Prostate gland (tissue), 2 donors: Measurements from ENCODE around the gene SLC24A3. TPM values are rescaled to one million over a fixed set of nuclear protein-coding genes. Genes with fewer than 3 reads are reported as not detected.

Experiments
- DNase-seq: peaks from one replicate; pipeline ENCODE4 v3.0.0-alpha.2; 2019; ENCODE audit warnings: low spot score
- H3K27ac ChIP-seq, 2 donors: fragments of 200-600 bp; sonication (generic); 2 replicates each; pipeline ENCODE4 v1.5.1; 2017 to 2019
- H3K27me3 ChIP-seq: fragments of 200-600 bp; sonication (generic); replicated peaks from 2 replicates; pipeline ENCODE4 v1.5.1; 2019; ENCODE audit not compliant: insufficient read depth
- H3K36me3 ChIP-seq, 2 donors: fragments of 200-600 bp; sonication (generic); 1 replicate in 1 of 2; 2 replicates in 1 of 2; pipeline versions ENCODE4 v1.5.1 to v1.8.1; 2017 to 2019
- H3K4me1 ChIP-seq: fragments of 200-600 bp; sonication (generic); replicated peaks from 2 replicates; pipeline ENCODE4 v1.5.1; 2019
- H3K4me3 ChIP-seq, 2 donors: fragments of 200-600 bp; sonication (generic); 2 replicates each; pipeline ENCODE4 v1.5.1; 2017 to 2019
- H3K9me3 ChIP-seq: fragments of 200-600 bp; sonication (generic); 2 replicates; pipeline ENCODE4 v1.5.1; 2017
- POLR2A ChIP-seq: fragments of 450-650 bp; IDR thresholded peaks from one replicate; pipeline ENCODE4 v1.6.1; 2016; ENCODE audit warnings: antibody characterized with exemption, mild to moderate bottlenecking
- POLR2AphosphoS5 ChIP-seq: sonication (generic); formaldehyde crosslinking; IDR thresholded peaks from one replicate; pipeline ENCODE4 v1.6.1; 2017; ENCODE audit warnings: antibody characterized with exemption
- WGBS: methylation state at CpG from one replicate; pipeline ENCODE4 v1.1.5; 2018; 5-methylcytosine and 5-hydroxymethylcytosine counted together
- intact Hi-C: fragments of 100-400 bp; cut with DNase I; formaldehyde crosslinking; loops from one replicate; pipeline ENCODE4 v1.14.2; 2022
- total RNA-seq, 2 donors: library from RNA; depleted of rRNA; stranded (reverse); fragments of >200 nt; gene quantifications; one replicate each; pipeline ENCODE4 v1.1.0, GENCODE V29; 2016
- TF ChIP-seq, protein P1 (sequence below), 4 experiments: fragments of 200-600 bp in 2 of 4; fragments of 450-650 bp in 2 of 4; sonication (generic) in 2 of 4; IDR thresholded peaks; 1 replicate in 3 of 4; 2 replicates in 1 of 4; pipeline ENCODE4 v1.5.1; 2016 to 2019; ENCODE audit warnings: antibody characterized with exemption in 4 of 4, mild to moderate bottlenecking in 2 of 4, moderate library complexity in 2 of 4

The SLC24A3 gene
- total RNA-seq, 2 donors from 2014 or later = 4.6 to 8.0 TPM

DNA sequence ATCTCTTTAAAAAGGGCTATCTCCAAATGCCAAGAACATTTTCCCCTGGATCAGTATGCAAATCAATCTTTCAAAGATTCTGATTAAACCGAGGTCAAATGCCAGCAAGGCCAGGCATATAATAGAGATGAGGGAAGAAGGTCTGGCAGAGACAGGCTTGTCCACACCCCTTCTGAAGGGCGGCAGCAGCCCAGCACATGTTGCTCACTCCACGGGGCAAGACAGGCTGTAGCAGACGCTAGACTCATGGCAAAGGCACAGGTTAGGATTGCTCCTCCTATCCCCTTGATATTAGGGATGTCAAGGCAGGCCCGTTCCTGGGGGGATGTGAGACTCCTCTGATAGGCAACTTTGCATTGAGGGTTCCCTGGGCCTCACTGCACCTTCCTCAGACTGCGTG is 440.9 kb downstream of the SLC24A3 start:
- H3K9me3 ChIP-seq = no peaks in the 10 kb centered on the region
- WGBS = 81% methylated on average over 6 of the region's 6 CpGs

DNA sequence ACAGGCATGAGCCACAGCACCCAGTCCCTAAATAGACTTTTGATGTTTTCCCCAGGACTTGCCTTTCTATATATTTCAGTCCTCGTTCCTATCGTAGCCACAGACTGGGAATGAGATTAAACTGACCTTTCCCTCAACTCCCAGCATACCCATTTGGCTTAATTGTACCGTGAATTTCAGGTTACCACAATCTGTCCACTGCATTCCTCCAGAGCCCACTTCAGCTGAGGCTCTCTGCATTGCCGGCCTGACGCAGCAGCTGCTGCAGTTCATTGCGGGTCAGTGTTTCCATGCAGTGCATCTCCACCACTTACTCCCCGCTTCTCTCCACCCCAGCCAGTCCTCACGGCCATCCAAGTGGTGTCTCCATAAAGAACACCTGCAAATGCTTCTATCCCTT is 442.5 kb downstream of the SLC24A3 start:
- Histone ChIP-seq H3K4me3 (no peak overlapping the region), H3K36me3 (no peaks in the 10 kb centered on the region), H3K9me3 (no peaks in the 10 kb centered on the region), H3K4me1 (no peaks in the 10 kb centered on the region), H3K27me3 (no peaks in the 10 kb centered on the region), H3K27ac (no peak overlapping the region)
- TF ChIP-seq, protein P1, sequence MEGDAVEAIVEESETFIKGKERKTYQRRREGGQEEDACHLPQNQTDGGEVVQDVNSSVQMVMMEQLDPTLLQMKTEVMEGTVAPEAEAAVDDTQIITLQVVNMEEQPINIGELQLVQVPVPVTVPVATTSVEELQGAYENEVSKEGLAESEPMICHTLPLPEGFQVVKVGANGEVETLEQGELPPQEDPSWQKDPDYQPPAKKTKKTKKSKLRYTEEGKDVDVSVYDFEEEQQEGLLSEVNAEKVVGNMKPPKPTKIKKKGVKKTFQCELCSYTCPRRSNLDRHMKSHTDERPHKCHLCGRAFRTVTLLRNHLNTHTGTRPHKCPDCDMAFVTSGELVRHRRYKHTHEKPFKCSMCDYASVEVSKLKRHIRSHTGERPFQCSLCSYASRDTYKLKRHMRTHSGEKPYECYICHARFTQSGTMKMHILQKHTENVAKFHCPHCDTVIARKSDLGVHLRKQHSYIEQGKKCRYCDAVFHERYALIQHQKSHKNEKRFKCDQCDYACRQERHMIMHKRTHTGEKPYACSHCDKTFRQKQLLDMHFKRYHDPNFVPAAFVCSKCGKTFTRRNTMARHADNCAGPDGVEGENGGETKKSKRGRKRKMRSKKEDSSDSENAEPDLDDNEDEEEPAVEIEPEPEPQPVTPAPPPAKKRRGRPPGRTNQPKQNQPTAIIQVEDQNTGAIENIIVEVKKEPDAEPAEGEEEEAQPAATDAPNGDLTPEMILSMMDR (IDR thresholded peaks at IDR 0.05) = no peak
- DNase-seq = no peak
- WGBS = 94% methylated on average over 8 of the region's 8 CpGs
- intact Hi-C loops = no loop called here

More for the DNA sequence above, 440.9 kb downstream of the SLC24A3 start:
- intact Hi-C loops = no loop called here
- H3K4me1 ChIP-seq = no peaks in the 10 kb centered on the region
- H3K36me3 ChIP-seq = no peaks in the 10 kb centered on the region
- no peaks in the 10 kb centered on the region for H3K27me3 ChIP-seq
- no peak for TF ChIP-seq POLR2A
- no peak for TF ChIP-seq POLR2AphosphoS5
- TF ChIP-seq, protein P1 (IDR thresholded peaks at IDR 0.05) = no peak
- H3K27ac ChIP-seq = no peak overlapping the region
- no peak for DNase-seq
- H3K4me3 ChIP-seq = no peak overlapping the region

DNA sequence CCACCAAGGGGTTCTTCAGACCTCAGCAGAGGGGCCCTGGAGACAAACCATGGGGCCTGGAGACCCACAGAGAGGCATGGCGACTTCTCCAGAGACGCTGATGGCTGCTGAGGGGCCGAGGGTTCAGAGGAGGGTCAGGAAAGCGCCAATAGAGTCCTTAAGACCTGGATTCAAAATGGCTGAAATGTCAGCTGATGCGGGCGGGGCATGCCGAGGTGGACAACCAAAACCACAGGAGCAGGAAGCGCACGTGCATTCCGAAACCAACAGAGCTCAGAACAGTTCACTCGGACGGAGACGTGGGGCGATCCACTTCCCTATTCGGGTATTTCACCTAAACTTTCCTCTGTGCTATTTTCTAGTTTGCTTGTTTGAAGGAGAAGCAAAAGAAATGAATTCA is 445.7 kb downstream of the SLC24A3 start:
- intact Hi-C loops = no loop called here
- Histone ChIP-seq H3K9me3 (no peaks in the 10 kb centered on the region), H3K27ac (no peak overlapping the region), H3K27me3 (no peaks in the 10 kb centered on the region), H3K36me3 (no peaks in the 10 kb centered on the region), H3K4me3 (no peak overlapping the region), H3K4me1 (no peaks in the 10 kb centered on the region)
- no peak for DNase-seq
- 86% methylated on average over 15 of the region's 15 CpGs for WGBS
- TF ChIP-seq, protein P1 (IDR thresholded peaks at IDR 0.05) = no peak
- TF ChIP-seq POLR2AphosphoS5 (no peak), POLR2A (no peak)

DNA sequence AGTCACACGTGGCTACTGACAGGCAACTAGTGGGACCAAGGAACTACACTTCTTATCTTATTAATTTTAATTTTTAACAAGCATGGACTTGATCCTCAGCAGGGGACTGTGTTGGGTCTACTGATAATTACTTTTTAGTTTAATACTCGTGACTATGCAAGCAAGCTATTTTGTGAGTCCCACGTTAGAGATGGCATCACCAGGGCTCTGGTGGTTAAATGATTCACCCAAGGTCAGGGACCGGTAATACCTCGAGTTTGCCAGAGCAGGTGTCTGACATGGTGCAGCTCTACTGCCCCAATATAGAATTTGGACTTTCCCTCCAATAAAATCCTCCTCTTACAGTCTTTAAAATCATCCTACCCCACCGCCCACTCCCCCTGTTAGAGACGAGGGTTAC is 447.0 kb downstream of the SLC24A3 start:
- Histone ChIP-seq H3K36me3 (no peaks in the 10 kb centered on the region), H3K27me3 (no peaks in the 10 kb centered on the region), H3K4me1 (no peaks in the 10 kb centered on the region), H3K9me3 (no peaks in the 10 kb centered on the region), H3K4me3 (no peak overlapping the region), H3K27ac (no peak overlapping the region)
- TF ChIP-seq POLR2A (no peak), POLR2AphosphoS5 (no peak)
- TF ChIP-seq, protein P1 (IDR thresholded peaks at IDR 0.05) = no peak
- intact Hi-C loops = no loop called here
- WGBS = 76% methylated on average over 7 of the region's 7 CpGs
- no peak for DNase-seq

DNA sequence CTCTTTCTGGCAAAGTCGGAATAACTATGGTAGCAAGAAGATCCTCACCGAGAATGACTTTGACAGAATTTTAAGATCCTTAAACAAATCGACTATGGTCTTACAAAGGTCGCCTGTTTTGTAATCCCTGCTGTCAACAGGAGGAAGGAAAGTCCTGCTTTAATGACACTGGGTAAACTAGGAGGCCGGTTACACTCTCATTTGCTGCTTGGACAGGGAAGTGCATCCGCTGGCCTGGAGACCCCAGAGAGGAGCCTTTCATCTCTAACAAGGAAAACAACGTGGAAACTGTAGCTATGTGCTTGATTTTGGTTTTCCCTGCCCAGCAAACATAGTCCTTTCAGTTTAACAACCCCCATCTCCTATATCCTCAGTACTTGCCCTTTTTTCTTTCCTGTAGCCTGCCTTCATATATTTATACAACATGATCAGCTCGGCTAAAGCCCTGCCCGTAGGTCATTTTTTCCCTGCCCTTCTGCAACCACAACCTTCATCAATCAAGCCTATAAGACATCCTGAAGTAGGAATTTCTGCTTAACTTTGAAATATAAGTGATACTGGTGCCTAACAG is 448.5 kb downstream of the SLC24A3 start:
- no peak overlapping the region for H3K4me3 ChIP-seq
- H3K27me3 ChIP-seq = no peaks in the 10 kb centered on the region
- DNase-seq = no peak
- H3K27ac ChIP-seq = no peak overlapping the region
- H3K36me3 ChIP-seq = no peaks in the 10 kb centered on the region
- TF ChIP-seq POLR2AphosphoS5 (no peak), POLR2A (no peak)
- TF ChIP-seq, protein P1 (IDR thresholded peaks at IDR 0.05) = no peak
- H3K9me3 ChIP-seq = no peaks in the 10 kb centered on the region
- intact Hi-C loops = loop anchor here (5.0 kb wide), 2 partner anchors 759 to 1029 kb away; no protein-coding TSS in a partner anchor
- no peaks in the 10 kb centered on the region for H3K4me1 ChIP-seq
- WGBS = 79% methylated on average over 9 of the region's 9 CpGs
